Dermis blood vessel endothelial cell (primary cell): ENCODE results near the gene IL17RC. TPM values are rescaled to one million over a fixed set of nuclear protein-coding genes. Genes with fewer than 3 reads are reported as not detected.

Experiments
- total RNA-seq: library from RNA; depleted of rRNA; stranded (reverse); fragments of >200 nt; gene quantifications from 2 replicates; pipeline ENCODE4 v1.2.3, GENCODE V29; 2014

Gene IL17RC
- total RNA-seq, 1 donor from 2014 or later, result 20.4 TPM

Other genes with a start within 250 kb of the IL17RC start
- gene CPNE9, start 213.3 kb upstream of the IL17RC start, total RNA-seq, result not detected in 2 replicates
- gene BRPF1, start 185.4 kb upstream of the IL17RC start, total RNA-seq, result 24.8 and 29.3 TPM in 2 replicates
- 15.5 and 16.6 TPM in 2 replicates for gene OGG1, start 167.1 kb upstream of the IL17RC start, total RNA-seq
- 34.7 and 40.3 TPM in 2 replicates for gene CAMK1, start 147.2 kb upstream of the IL17RC start, total RNA-seq
- gene TADA3, start 124.6 kb upstream of the IL17RC start, total RNA-seq, result 39.5 and 60.6 TPM in 2 replicates
- 210 and 309 TPM in 2 replicates for gene ARPC4, start 124.0 kb upstream of the IL17RC start, total RNA-seq
- 9.3 and 20.3 TPM in 2 replicates for gene TTLL3, start 106.8 kb upstream of the IL17RC start, total RNA-seq
- gene RPUSD3, start 73.1 kb upstream of the IL17RC start, total RNA-seq, result 28.9 and 33.3 TPM in 2 replicates
- gene CIDEC, start 36.8 kb upstream of the IL17RC start, total RNA-seq, result not detected in 2 replicates
- gene JAGN1, start 26.5 kb upstream of the IL17RC start, total RNA-seq, result 31.6 and 39.5 TPM in 2 replicates
- 0.14 and 0.17 TPM in 2 replicates for gene IL17RE, start 14.2 kb upstream of the IL17RC start, total RNA-seq
- gene CRELD1, start 16.7 kb downstream of the IL17RC start, total RNA-seq, result 33.1 and 50.4 TPM in 2 replicates
- gene PRRT3, start 35.3 kb downstream of the IL17RC start, total RNA-seq, result 0.68 and 0.84 TPM in 2 replicates
- gene EMC3, start 69.7 kb downstream of the IL17RC start, total RNA-seq, result 44.6 and 121 TPM in 2 replicates
- 15.0 and 37.2 TPM in 2 replicates for gene FANCD2, start 109.3 kb downstream of the IL17RC start, total RNA-seq
- gene FANCD2OS, start 191.2 kb downstream of the IL17RC start, total RNA-seq, result not detected in 2 replicates
- 117 and 148 TPM in 2 replicates for gene BRK1, start 198.6 kb downstream of the IL17RC start, total RNA-seq
- 51.8 and 51.9 TPM in 2 replicates for gene VHL, start 224.7 kb downstream of the IL17RC start, total RNA-seq
- gene IRAK2, start 247.8 kb downstream of the IL17RC start, total RNA-seq, result 42.5 and 55.6 TPM in 2 replicates